ENCODE results near the gene RGS9.

RGS9 gene

GRCh38 chr17:65261152-65261551, 124.0 kb downstream of the RGS9 start:
- DNase-seq (ENCODE audit: low read depth in 2 of 2): no peak

GRCh38 chr17:65261682-65262636, 124.8 kb downstream of the RGS9 start:
- no peak for DNase-seq (ENCODE audit: low read depth in 2 of 2)

GRCh38 chr17:65265276-65265675, 128.1 kb downstream of the RGS9 start:
- no peak for DNase-seq (ENCODE audit: low read depth in 2 of 2)

GRCh38 chr17:65268832-65269231, 131.7 kb downstream of the RGS9 start:
- DNase-seq (ENCODE audit: low read depth in 2 of 2): no peak

DNA sequence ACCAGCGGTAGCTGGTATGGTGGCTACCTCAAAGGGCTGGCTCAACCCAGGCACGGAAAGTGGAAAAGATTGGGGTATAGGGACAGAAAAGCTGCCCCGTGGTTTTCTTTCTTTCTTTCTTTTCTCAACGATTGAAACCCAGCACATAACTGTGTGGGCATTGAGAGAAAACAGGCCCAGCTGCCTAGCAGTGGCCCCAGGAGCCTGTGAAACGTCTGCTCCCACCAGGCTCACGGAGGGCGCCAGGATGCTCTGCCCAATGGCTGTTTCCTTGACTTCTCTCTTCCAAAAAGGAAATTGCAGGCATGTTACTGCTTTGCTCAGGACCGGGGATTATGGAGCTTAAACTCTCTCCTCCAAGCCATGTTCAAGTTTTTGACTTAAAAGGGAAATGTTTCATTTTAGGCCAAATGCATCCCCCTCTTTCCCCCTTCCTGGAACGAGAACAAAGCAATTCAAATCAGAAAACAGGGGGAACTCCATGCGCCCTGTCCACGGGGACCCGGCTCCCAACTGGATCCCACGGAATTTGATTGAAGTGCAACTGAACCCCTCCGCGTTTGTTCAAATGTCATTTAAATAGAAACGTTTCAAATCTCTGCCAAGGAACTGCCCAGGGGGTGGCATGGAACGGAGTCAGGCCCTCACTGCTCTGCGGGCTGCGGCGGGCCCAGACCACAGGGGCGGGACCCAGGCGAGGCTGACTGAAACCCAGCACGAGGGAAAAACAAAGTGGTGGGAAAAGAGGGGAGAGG, 133.5 kb downstream of the RGS9 start:
- DNase-seq (ENCODE audit: low read depth in 2 of 2): no peak

DNA sequence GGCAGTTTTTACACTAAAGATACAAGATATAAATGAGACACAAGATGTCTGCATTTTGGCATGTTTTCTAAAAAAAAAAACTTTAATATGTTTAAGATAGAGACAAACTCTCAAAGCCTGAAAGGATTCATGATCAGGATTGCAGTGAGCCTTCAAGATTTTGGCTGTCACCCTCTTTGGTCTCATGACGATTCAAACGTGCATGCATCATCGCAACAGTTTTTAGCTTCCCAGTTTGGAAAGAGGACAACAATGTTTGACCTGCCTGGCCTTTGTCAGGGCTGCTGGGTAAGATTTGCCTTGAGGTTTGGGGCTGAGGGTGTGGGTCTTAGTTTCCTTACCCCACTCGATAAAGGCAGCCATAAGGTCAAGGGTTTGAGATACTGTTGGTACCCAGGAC, 134.1 kb downstream of the RGS9 start:
- DNase-seq (ENCODE audit: low read depth in 2 of 2): no peak
